Neuronal stem cell (in vitro differentiated cells): ENCODE data around the gene DNAJC25.
A peak's percentile ranks its signal among the peaks of the same experiment; 100 is the strongest.

Experiments used
- DNase-seq: peaks from one replicate; pipeline ENCODE4 v3.0.0-alpha.2; 2013; ENCODE audit warnings: low spot score
- H2AFZ ChIP-seq: one replicate; pipeline ENCODE4 v1.6.1; 2013; ENCODE audit warnings: mild to moderate bottlenecking, low read length, inconsistent platforms
- H2AK5ac ChIP-seq: 2 replicates; pipeline ENCODE4 v1.6.1; 2013; ENCODE audit warnings: low read depth, mild to moderate bottlenecking, inconsistent platforms, low read length, moderate library complexity, mixed read lengths
- H2BK120ac ChIP-seq: 2 replicates; pipeline ENCODE4 v1.6.1; 2013; ENCODE audit warnings: low read depth, mild to moderate bottlenecking, inconsistent platforms, low read length, moderate library complexity, mixed read lengths
- H2BK12ac ChIP-seq: one replicate; pipeline ENCODE4 v1.6.1; 2013; ENCODE audit warnings: low read length, inconsistent platforms
- H2BK15ac ChIP-seq: 2 replicates; pipeline ENCODE4 v1.6.1; 2013; ENCODE audit warnings: mild to moderate bottlenecking, low read length, inconsistent platforms, mixed read lengths
- H2BK5ac ChIP-seq: one replicate; pipeline ENCODE4 v1.6.1; 2013; ENCODE audit warnings: inconsistent platforms, mild to moderate bottlenecking, low read length, moderate library complexity
- H3K14ac ChIP-seq: one replicate; pipeline ENCODE4 v1.6.1; 2013; ENCODE audit warnings: low read length, inconsistent platforms
- H3K18ac ChIP-seq: 2 replicates; pipeline ENCODE4 v1.6.1; 2013; ENCODE audit warnings: low read length, inconsistent platforms
- H3K23ac ChIP-seq: 2 replicates; pipeline ENCODE4 v1.6.1; 2013; ENCODE audit warnings: low read depth, mild to moderate bottlenecking, mixed read lengths, low read length, inconsistent platforms; ENCODE audit not compliant: poor library complexity
- H3K27ac ChIP-seq: replicated peaks from 3 replicates; pipeline ENCODE4 v1.5.1; 2013; ENCODE audit warnings: low read length, inconsistent platforms
- H3K27me3 ChIP-seq, 3 experiments: 2 replicates each; pipeline ENCODE4 v1.6.1; 2013; ENCODE audit warnings: low read length in 3 of 3, mild to moderate bottlenecking in 2 of 3, inconsistent platforms in 1 of 3, low read depth in 1 of 3, mixed read lengths in 1 of 3, moderate library complexity in 1 of 3; ENCODE audit not compliant: control insufficient read depth in 3 of 3, insufficient read depth in 3 of 3
- H3K36me3 ChIP-seq, 2 donors: replicated peaks in 1 of 2; 2 replicates each; pipeline ENCODE4 v1.6.1; 2013; ENCODE audit warnings: low read length in 2 of 2; ENCODE audit not compliant: control insufficient read depth in 2 of 2, insufficient read depth in 2 of 2
- H3K4ac ChIP-seq: 2 replicates; pipeline ENCODE4 v1.6.1; 2013; ENCODE audit warnings: inconsistent platforms, mild to moderate bottlenecking, low read length, moderate library complexity
- H3K4me1 ChIP-seq, 2 donors: 1 replicate in 1 of 2; 2 replicates in 1 of 2; pipeline ENCODE4 v1.6.1; 2013; ENCODE audit warnings: low read length in 2 of 2, low read depth in 1 of 2; ENCODE audit not compliant: control insufficient read depth in 2 of 2, insufficient read depth in 1 of 2
- H3K4me2 ChIP-seq: one replicate; pipeline ENCODE4 v1.6.1; 2013; ENCODE audit warnings: mild to moderate bottlenecking, low read length, inconsistent platforms; ENCODE audit not compliant: insufficient read depth, poor library complexity, severe bottlenecking
- H3K4me3 ChIP-seq, 2 donors: 2 replicates each; pipeline ENCODE4 v1.5.1; 2013; ENCODE audit warnings: low read length in 2 of 2, mild to moderate bottlenecking in 2 of 2, inconsistent platforms in 1 of 2, moderate library complexity in 1 of 2
- H3K79me1 ChIP-seq: one replicate; pipeline ENCODE4 v1.6.1; 2013; ENCODE audit warnings: low read depth, mild to moderate bottlenecking, inconsistent platforms, low read length, moderate library complexity
- H3K9ac ChIP-seq: one replicate; pipeline ENCODE4 v1.6.1; 2013; ENCODE audit warnings: mild to moderate bottlenecking, low read depth, low read length, inconsistent platforms; ENCODE audit not compliant: poor library complexity
- H3K9me3 ChIP-seq, 2 donors: replicated peaks in 1 of 2; 2 replicates each; pipeline versions ENCODE3 to v1.6.1; 2013; ENCODE audit warnings: low read length in 2 of 2, mild to moderate bottlenecking in 2 of 2, inconsistent platforms in 1 of 2, low read depth in 1 of 2, mixed read lengths in 1 of 2, moderate library complexity in 1 of 2; ENCODE audit not compliant: control insufficient read depth in 2 of 2, insufficient read depth in 1 of 2
- H4K8ac ChIP-seq: one replicate; pipeline ENCODE4 v1.6.1; 2013; ENCODE audit warnings: low read depth, mild to moderate bottlenecking, inconsistent platforms, low read length, moderate library complexity
- H4K91ac ChIP-seq: one replicate; pipeline ENCODE4 v1.6.1; 2013; ENCODE audit warnings: low read length, low read depth, mild to moderate bottlenecking, inconsistent platforms; ENCODE audit not compliant: poor library complexity
- WGBS, 2 donors: extraction: QIAGEN DNeasy Blood & Tissue Kit; methylation state at CpG; one replicate each; pipeline ENCODE4 v1.1.7; 2013; ENCODE audit warnings: missing lambda C conversion rate in 2 of 2, mixed read lengths in 1 of 2; ENCODE audit not compliant: insufficient read length in 2 of 2, insufficient replicate concordance in 1 of 2; ENCODE audit errors: extremely low coverage in 2 of 2; 5-methylcytosine and 5-hydroxymethylcytosine counted together

DNAJC25 gene

GRCh38 chr9:111605041-111605559 is 26.0 kb upstream of the DNAJC25 start:
- Histone ChIP-seq H2AFZ (no peak overlapping the region), H3K4me3 (no peak overlapping the region), H3K4me2 (no peak overlapping the region), H3K79me1 (no peaks in the 10 kb centered on the region), H3K23ac (no peak overlapping the region), H3K36me3 (no peaks in the 10 kb centered on the region), H3K27ac (no peak overlapping the region), H2BK120ac (no peak overlapping the region), H3K27me3 (peaks cover 0 to 13% (median 0%) of the 10 kb centered on the region in 3 experiments), H3K18ac (peak overlapping the region; percentile 46), H3K9me3 (no peaks in the 10 kb centered on the region), H4K91ac (no peak overlapping the region), H3K4me1 (peaks cover 0 to 4% of the 10 kb centered on the region in 2 donors), H3K14ac (no peak overlapping the region), H2AK5ac (no peak overlapping the region), H2BK15ac (peak overlapping the region; percentile 61), H3K9ac (no peak overlapping the region), H2BK5ac (no peak overlapping the region), H4K8ac (no peak overlapping the region), H3K4ac (no peak overlapping the region), H2BK12ac (no peak overlapping the region)
- no peak for DNase-seq
- WGBS, 2 donors, result no CpG with 5 or more reads among the region's 9 CpGs

GRCh38 chr9:111610149-111610548 is 21.0 kb upstream of the DNAJC25 start:
- Histone ChIP-seq H3K79me1 (no peaks in the 10 kb centered on the region), H4K8ac (no peak overlapping the region), H3K4ac (no peak overlapping the region), H2BK5ac (no peak overlapping the region), H2AK5ac (no peak overlapping the region), H3K4me1 (no peaks in the 10 kb centered on the region), H3K4me2 (no peak overlapping the region), H3K27ac (no peak overlapping the region), H2BK120ac (no peak overlapping the region), H3K4me3 (no peak overlapping the region), H4K91ac (no peak overlapping the region), H3K36me3 (no peaks in the 10 kb centered on the region), H3K14ac (no peak overlapping the region), H3K18ac (no peak overlapping the region), H3K27me3 (peaks cover 0 to 12% (median 0%) of the 10 kb centered on the region in 3 experiments), H2BK12ac (no peak overlapping the region), H3K23ac (no peak overlapping the region), H3K9me3 (no peaks in the 10 kb centered on the region), H2AFZ (peak overlapping the region; percentile 8), H2BK15ac (no peak overlapping the region), H3K9ac (no peak overlapping the region)
- no peak for DNase-seq
- no CpG with 5 or more reads among the region's 5 CpGs for WGBS, 2 donors

DNA sequence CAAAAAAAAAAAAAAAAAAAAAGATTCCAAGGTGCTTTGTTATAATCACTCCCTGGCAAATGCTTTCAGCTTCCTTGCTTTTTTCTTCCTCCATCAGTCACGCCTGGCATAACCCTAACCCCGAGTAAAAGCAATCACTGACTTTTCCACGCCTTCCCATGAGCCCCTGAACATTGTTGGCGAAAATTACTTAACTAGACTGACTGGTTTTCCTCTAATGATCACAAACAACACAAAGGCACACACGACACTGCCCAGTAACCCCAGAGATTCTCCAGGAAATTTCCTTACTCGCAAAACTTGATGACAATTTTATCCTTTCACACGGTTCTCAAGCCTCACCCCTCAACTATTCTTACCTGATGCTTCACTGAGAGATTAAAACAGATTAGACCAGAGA is 20.3 kb upstream of the DNAJC25 start:
- Histone ChIP-seq H3K27ac (no peak overlapping the region), H3K9me3 (no peaks in the 10 kb centered on the region), H2AFZ (no peak overlapping the region), H2BK5ac (no peak overlapping the region), H3K14ac (no peak overlapping the region), H4K91ac (no peak overlapping the region), H2BK15ac (no peak overlapping the region), H3K4me2 (no peak overlapping the region), H3K4me3 (no peak overlapping the region), H3K4me1 (no peaks in the 10 kb centered on the region), H3K18ac (no peak overlapping the region), H3K79me1 (no peaks in the 10 kb centered on the region), H3K27me3 (peaks cover 0 to 12% (median 0%) of the 10 kb centered on the region in 3 experiments), H3K9ac (no peak overlapping the region), H4K8ac (no peak overlapping the region), H3K23ac (no peak overlapping the region), H3K4ac (no peak overlapping the region), H2AK5ac (no peak overlapping the region), H2BK12ac (no peak overlapping the region), H2BK120ac (no peak overlapping the region), H3K36me3 (no peaks in the 10 kb centered on the region)
- DNase-seq, result no peak
- no CpG with 5 or more reads among the region's 7 CpGs for WGBS, 2 donors

- H3K4me1 ChIP-seq, result no peaks in the 10 kb centered on the region
- H3K14ac ChIP-seq, result no peak overlapping the region
- no peak overlapping the region for H3K23ac ChIP-seq
- H2BK12ac ChIP-seq, result no peak overlapping the region
- no peak overlapping the region for H3K4me2 ChIP-seq
- no peak overlapping the region for H4K8ac ChIP-seq
- no peaks in the 10 kb centered on the region for H3K9me3 ChIP-seq
- no peak overlapping the region for H2BK120ac ChIP-seq
- no peaks in the 10 kb centered on the region for H3K36me3 ChIP-seq
- H2BK5ac ChIP-seq, result no peak overlapping the region
- H4K91ac ChIP-seq, result no peak overlapping the region
- H3K27ac ChIP-seq, result no peak overlapping the region
- no peak overlapping the region for H3K4ac ChIP-seq
- H2BK15ac ChIP-seq, result no peak overlapping the region
- no peak overlapping the region for H2AK5ac ChIP-seq
- no peak overlapping the region for H2AFZ ChIP-seq
- DNase-seq, result no peak
- H3K79me1 ChIP-seq, result no peaks in the 10 kb centered on the region
- H3K27me3 ChIP-seq, result peaks cover 0 to 12% (median 0%) of the 10 kb centered on the region in 3 experiments
- H3K18ac ChIP-seq, result no peak overlapping the region
- no peak overlapping the region for H3K9ac ChIP-seq
- WGBS, 2 donors, result no CpG with 5 or more reads among the region's 4 CpGs
- no peak overlapping the region for H3K4me3 ChIP-seq
Measured at GRCh38 chr9:111613436-111614040, 17.6 kb upstream of the DNAJC25 start.
